ENCODE results near the gene SUB1.
"Not testable (repeated sequence)": the region's sequence is repeated elsewhere in the genome, so short reads cannot be mapped to it uniquely, and the experiment has no call there.

Gene SUB1

GRCh38 chr5:32556543-32556942, 28.8 kb upstream of the SUB1 start:
- not testable (repeated sequence) for H3K9me2 ChIP-seq (replicated peaks; ENCODE audit: low read depth, low read length); H3K79me2 ChIP-seq (ENCODE audit: insufficient read depth, low read length); H4K20me1 ChIP-seq (ENCODE audit: insufficient read depth, low read length, poor library complexity, severe bottlenecking); H3K4me1 ChIP-seq (ENCODE audit: insufficient read depth, low read length, poor library complexity, severe bottlenecking); H2AFZ ChIP-seq (ENCODE audit: low read length); H3F3A ChIP-seq (ENCODE audit: low read depth); H3K27me3 ChIP-seq (ENCODE audit: insufficient read depth, low read length, poor library complexity, severe bottlenecking); H3K4me2 ChIP-seq (ENCODE audit: low read depth, low read length, poor library complexity, severe bottlenecking); H3K9ac ChIP-seq (ENCODE audit: low read depth, low read length, poor library complexity, severe bottlenecking); H3K4me3 ChIP-seq (ENCODE audit: low read length, poor library complexity, severe bottlenecking); H3K36me3 ChIP-seq (ENCODE audit: insufficient read depth, low read length); H3K9me3 ChIP-seq (ENCODE audit: insufficient read depth, low read depth, low read length)

GRCh38 chr5:32559411-32559810, 25.9 kb upstream of the SUB1 start:
- H3K79me2 ChIP-seq (ENCODE audit: insufficient read depth, low read length) = no peaks in the 10 kb centered on the region
- no peak overlapping the region for H3K4me3 ChIP-seq (ENCODE audit: low read length, poor library complexity, severe bottlenecking)
- no peaks in the 10 kb centered on the region for H3K9me2 ChIP-seq (replicated peaks; ENCODE audit: low read depth, low read length)
- no peaks in the 10 kb centered on the region for H3K9me3 ChIP-seq (ENCODE audit: insufficient read depth, low read depth, low read length)
- no peaks in the 10 kb centered on the region for H3F3A ChIP-seq (ENCODE audit: low read depth)
- TF ChIP-seq EZH2phosphoT487 (IDR thresholded peaks at IDR 0.05; ENCODE audit: borderline replicate concordance) (no peak), CTCF (conservative IDR thresholded peaks at IDR 0.05; ENCODE audit: low read length) (no peak)
- no peak overlapping the region for H3K4me2 ChIP-seq (ENCODE audit: low read depth, low read length, poor library complexity, severe bottlenecking)
- no peaks in the 10 kb centered on the region for H3K27me3 ChIP-seq (ENCODE audit: insufficient read depth, low read length, poor library complexity, severe bottlenecking)
- H3K9ac ChIP-seq (ENCODE audit: low read depth, low read length, poor library complexity, severe bottlenecking) = no peak overlapping the region
- no peaks in the 10 kb centered on the region for H3K36me3 ChIP-seq (ENCODE audit: insufficient read depth, low read length)
- H4K20me1 ChIP-seq (ENCODE audit: insufficient read depth, low read length, poor library complexity, severe bottlenecking) = no peaks in the 10 kb centered on the region
- no peak overlapping the region for H2AFZ ChIP-seq (ENCODE audit: low read length)
- H3K4me1 ChIP-seq (ENCODE audit: insufficient read depth, low read length, poor library complexity, severe bottlenecking) = no peaks in the 10 kb centered on the region

GRCh38 chr5:32559921-32560320, 25.4 kb upstream of the SUB1 start:
- Histone ChIP-seq H2AFZ (ENCODE audit: low read length) (no peak overlapping the region), H3K36me3 (ENCODE audit: insufficient read depth, low read length) (no peaks in the 10 kb centered on the region), H3K9me2 (replicated peaks; ENCODE audit: low read depth, low read length) (no peaks in the 10 kb centered on the region), H4K20me1 (ENCODE audit: insufficient read depth, low read length, poor library complexity, severe bottlenecking) (no peaks in the 10 kb centered on the region), H3K79me2 (ENCODE audit: insufficient read depth, low read length) (no peaks in the 10 kb centered on the region), H3K4me3 (ENCODE audit: low read length, poor library complexity, severe bottlenecking) (no peak overlapping the region), H3K4me1 (ENCODE audit: insufficient read depth, low read length, poor library complexity, severe bottlenecking) (no peaks in the 10 kb centered on the region), H3F3A (ENCODE audit: low read depth) (no peaks in the 10 kb centered on the region), H3K27me3 (ENCODE audit: insufficient read depth, low read length, poor library complexity, severe bottlenecking) (no peaks in the 10 kb centered on the region), H3K4me2 (ENCODE audit: low read depth, low read length, poor library complexity, severe bottlenecking) (no peak overlapping the region), H3K9ac (ENCODE audit: low read depth, low read length, poor library complexity, severe bottlenecking) (no peak overlapping the region), H3K9me3 (ENCODE audit: insufficient read depth, low read depth, low read length) (no peaks in the 10 kb centered on the region)
- no peak for TF ChIP-seq EZH2phosphoT487 (IDR thresholded peaks at IDR 0.05; ENCODE audit: borderline replicate concordance)
- no peak for TF ChIP-seq CTCF (conservative IDR thresholded peaks at IDR 0.05; ENCODE audit: low read length)

GRCh38 chr5:32562056-32562455, 23.3 kb upstream of the SUB1 start:
- Histone ChIP-seq H4K20me1 (ENCODE audit: insufficient read depth, low read length, poor library complexity, severe bottlenecking) (no peaks in the 10 kb centered on the region), H3K9me3 (ENCODE audit: insufficient read depth, low read depth, low read length) (no peaks in the 10 kb centered on the region), H3K4me2 (ENCODE audit: low read depth, low read length, poor library complexity, severe bottlenecking) (no peak overlapping the region)

More at GRCh38 chr5:32562056-32562455, 23.3 kb upstream of the SUB1 start:
- no peaks in the 10 kb centered on the region for H3K4me1 ChIP-seq (ENCODE audit: insufficient read depth, low read length, poor library complexity, severe bottlenecking)
- H2AFZ ChIP-seq (ENCODE audit: low read length) = no peak overlapping the region
- H3F3A ChIP-seq (ENCODE audit: low read depth) = no peaks in the 10 kb centered on the region
- no peaks in the 10 kb centered on the region for H3K79me2 ChIP-seq (ENCODE audit: insufficient read depth, low read length)
- H3K9me2 ChIP-seq (replicated peaks; ENCODE audit: low read depth, low read length) = no peaks in the 10 kb centered on the region
- TF ChIP-seq EZH2phosphoT487 (IDR thresholded peaks at IDR 0.05; ENCODE audit: borderline replicate concordance) (no peak), CTCF (conservative IDR thresholded peaks at IDR 0.05; ENCODE audit: low read length) (no peak)
- no peaks in the 10 kb centered on the region for H3K27me3 ChIP-seq (ENCODE audit: insufficient read depth, low read length, poor library complexity, severe bottlenecking)
- no peaks in the 10 kb centered on the region for H3K36me3 ChIP-seq (ENCODE audit: insufficient read depth, low read length)
- no peak overlapping the region for H3K9ac ChIP-seq (ENCODE audit: low read depth, low read length, poor library complexity, severe bottlenecking)
- H3K4me3 ChIP-seq (ENCODE audit: low read length, poor library complexity, severe bottlenecking) = no peak overlapping the region

Data from Loucy (cell line).